GM18870 (cell line): Measurements from ENCODE around the gene ZBED6.

Experiments
- ATAC-seq: cut with Tn5 transposase; IDR thresholded peaks from one replicate; pipeline ENCODE4 v1.9.1; 2021; ENCODE audit warnings: moderate library complexity; ENCODE audit not compliant: unreplicated experiment

The ZBED6 gene

GRCh38 chr1:203835476-203835875, 40.1 kb downstream of the ZBED6 start:
- ATAC-seq, result no peak

- no peak for ATAC-seq
Observed at GRCh38 chr1:203839081-203839480, 43.7 kb downstream of the ZBED6 start.

GRCh38 chr1:203840208-203840808, 44.9 kb downstream of the ZBED6 start:
- ATAC-seq, result no peak

DNA sequence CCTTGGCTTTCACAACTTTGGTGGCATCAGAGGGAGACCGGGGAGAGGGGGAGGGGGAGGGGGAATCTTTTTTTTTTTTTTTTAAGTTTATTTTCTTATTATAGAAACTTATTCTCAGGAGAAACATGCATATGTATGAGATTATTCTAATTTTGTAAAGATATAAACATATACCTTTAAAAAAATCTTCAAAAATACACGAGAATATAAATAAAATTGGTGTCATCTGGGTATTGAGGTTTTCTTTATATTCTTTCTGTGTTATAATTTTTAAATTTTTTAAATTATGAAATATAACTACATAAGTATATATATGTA, 47.1 kb downstream of the ZBED6 start:
- ATAC-seq, result no peak

- no peak for ATAC-seq
Observed at GRCh38 chr1:203843435-203843834, 48.0 kb downstream of the ZBED6 start.
